Measurements from ENCODE around the gene SEMA3B.

DNA sequence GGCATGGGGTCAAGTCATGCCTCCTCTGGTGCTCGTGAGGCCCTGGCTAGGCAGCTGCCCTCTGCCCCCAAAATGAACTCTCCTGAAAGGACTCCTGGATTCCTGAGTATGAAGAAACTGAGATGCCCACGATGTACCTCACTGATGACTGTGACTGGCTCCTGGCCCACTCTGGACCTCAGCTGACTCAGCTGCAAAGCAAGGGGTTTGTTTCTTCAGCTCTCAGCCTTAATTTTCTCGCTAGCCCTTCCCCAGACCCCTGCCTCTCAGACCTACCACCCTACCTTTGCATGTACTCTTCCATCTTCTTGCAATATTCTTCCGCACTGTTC, 38.2 kb upstream of the SEMA3B start:
- TF ChIP-seq, protein P1, sequence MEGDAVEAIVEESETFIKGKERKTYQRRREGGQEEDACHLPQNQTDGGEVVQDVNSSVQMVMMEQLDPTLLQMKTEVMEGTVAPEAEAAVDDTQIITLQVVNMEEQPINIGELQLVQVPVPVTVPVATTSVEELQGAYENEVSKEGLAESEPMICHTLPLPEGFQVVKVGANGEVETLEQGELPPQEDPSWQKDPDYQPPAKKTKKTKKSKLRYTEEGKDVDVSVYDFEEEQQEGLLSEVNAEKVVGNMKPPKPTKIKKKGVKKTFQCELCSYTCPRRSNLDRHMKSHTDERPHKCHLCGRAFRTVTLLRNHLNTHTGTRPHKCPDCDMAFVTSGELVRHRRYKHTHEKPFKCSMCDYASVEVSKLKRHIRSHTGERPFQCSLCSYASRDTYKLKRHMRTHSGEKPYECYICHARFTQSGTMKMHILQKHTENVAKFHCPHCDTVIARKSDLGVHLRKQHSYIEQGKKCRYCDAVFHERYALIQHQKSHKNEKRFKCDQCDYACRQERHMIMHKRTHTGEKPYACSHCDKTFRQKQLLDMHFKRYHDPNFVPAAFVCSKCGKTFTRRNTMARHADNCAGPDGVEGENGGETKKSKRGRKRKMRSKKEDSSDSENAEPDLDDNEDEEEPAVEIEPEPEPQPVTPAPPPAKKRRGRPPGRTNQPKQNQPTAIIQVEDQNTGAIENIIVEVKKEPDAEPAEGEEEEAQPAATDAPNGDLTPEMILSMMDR (IDR thresholded peaks at IDR 0.05): no peak
- TF ChIP-seq, protein P2, sequence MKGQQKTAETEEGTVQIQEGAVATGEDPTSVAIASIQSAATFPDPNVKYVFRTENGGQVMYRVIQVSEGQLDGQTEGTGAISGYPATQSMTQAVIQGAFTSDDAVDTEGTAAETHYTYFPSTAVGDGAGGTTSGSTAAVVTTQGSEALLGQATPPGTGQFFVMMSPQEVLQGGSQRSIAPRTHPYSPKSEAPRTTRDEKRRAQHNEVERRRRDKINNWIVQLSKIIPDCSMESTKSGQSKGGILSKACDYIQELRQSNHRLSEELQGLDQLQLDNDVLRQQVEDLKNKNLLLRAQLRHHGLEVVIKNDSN (CRISPR knock-in tag; IDR thresholded peaks at IDR 0.05): no peak
